Neural crest cell (in vitro differentiated cells): Measurements from ENCODE around the gene CNTNAP3B. TPM values are rescaled to one million over a fixed set of nuclear protein-coding genes. Genes with fewer than 3 reads are reported as not detected.
"Not testable (repeated sequence)": the region's sequence is repeated elsewhere in the genome, so short reads cannot be mapped to it uniquely, and the experiment has no call there.

ENCODE experiments used
- DNase-seq: peaks from one replicate; pipeline ENCODE4 v3.0.0; 2021; ENCODE audit warnings: low read depth, mixed read lengths, low spot score
- H3K27ac Mint-ChIP-seq: one replicate; pipeline ENCODE4 v1.8.0; 2021; ENCODE audit warnings: mild to moderate bottlenecking, mixed read lengths; ENCODE audit not compliant: unreplicated experiment
- H3K27me3 Mint-ChIP-seq: 2 replicates; pipeline ENCODE4 v1.8.0; 2021; ENCODE audit warnings: low read depth, mild to moderate bottlenecking, mixed read lengths
- H3K36me3 Mint-ChIP-seq: 2 replicates; pipeline ENCODE4 v1.8.0; 2021; ENCODE audit warnings: low read depth, mild to moderate bottlenecking, mixed read lengths
- H3K4me1 Mint-ChIP-seq: 2 replicates; pipeline ENCODE4 v1.8.0; 2021; ENCODE audit warnings: mixed read lengths
- H3K4me3 Mint-ChIP-seq: one replicate; pipeline ENCODE4 v1.8.0; 2021; ENCODE audit warnings: mild to moderate bottlenecking, mixed read lengths
- H3K9me3 Mint-ChIP-seq: 2 replicates; pipeline ENCODE4 v1.8.0; 2021; ENCODE audit warnings: mixed read lengths
- total RNA-seq: library from RNA; stranded (reverse); gene quantifications from 2 replicates; pipeline ENCODE4 v1.2.1, GENCODE V29; 2021

CNTNAP3B gene
- total RNA-seq, 1 donor from 2014 or later = 9.4 TPM

DNA sequence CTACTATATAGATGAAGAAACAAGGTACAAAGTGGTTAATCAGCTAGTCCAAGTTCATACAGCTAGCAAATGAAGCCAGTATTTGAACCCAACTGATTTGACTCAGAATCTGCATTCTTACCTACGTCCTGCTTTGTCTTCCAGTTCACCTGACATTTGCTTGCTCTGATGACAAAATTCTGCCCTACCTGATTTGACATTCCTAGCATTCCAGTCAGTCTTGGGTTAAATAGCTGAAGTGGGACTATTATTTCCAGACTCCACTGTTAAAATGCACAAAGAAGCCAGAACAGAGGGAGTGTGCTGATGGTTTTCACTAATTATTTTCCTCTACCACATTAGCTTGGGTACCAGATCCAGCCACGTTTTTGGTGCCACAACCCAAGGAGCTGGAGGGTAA, 78.5 kb downstream of the CNTNAP3B start:
- H3K27me3 Mint-ChIP-seq, H3K36me3 Mint-ChIP-seq, H3K4me1 Mint-ChIP-seq, H3K27ac Mint-ChIP-seq, H3K9me3 Mint-ChIP-seq, DNase-seq, H3K4me3 Mint-ChIP-seq: not testable (repeated sequence)

DNA sequence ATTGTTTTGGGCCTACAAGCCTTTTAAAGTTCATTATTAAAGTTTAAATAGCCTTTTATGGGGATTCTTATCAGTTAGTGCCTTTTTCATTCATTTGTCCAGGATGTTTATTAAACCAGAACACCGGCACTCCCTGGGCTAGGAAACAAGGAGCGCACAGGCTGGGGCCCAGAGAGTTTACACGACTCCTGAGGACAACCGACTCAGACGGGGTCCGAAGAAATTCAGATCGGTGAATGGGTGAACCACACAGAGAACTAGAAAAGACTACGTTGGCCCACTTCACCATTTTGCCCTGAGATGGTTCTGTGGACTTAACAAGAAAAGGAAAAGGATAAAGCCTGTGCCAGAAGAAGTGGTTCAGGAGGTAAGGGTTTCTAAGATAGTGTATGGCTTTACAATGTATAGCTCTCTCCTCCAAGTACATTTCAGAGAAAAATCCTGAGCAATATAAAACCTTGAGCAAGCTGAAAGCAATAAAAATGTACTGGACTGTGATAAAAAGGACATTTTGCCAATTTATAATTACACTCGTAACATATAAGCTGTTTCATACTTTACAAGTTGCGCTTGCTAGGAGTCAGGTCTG, 84.7 kb downstream of the CNTNAP3B start:
- not testable (repeated sequence) for DNase-seq, H3K4me3 Mint-ChIP-seq, H3K9me3 Mint-ChIP-seq, H3K27me3 Mint-ChIP-seq, H3K36me3 Mint-ChIP-seq, H3K27ac Mint-ChIP-seq, H3K4me1 Mint-ChIP-seq

DNA sequence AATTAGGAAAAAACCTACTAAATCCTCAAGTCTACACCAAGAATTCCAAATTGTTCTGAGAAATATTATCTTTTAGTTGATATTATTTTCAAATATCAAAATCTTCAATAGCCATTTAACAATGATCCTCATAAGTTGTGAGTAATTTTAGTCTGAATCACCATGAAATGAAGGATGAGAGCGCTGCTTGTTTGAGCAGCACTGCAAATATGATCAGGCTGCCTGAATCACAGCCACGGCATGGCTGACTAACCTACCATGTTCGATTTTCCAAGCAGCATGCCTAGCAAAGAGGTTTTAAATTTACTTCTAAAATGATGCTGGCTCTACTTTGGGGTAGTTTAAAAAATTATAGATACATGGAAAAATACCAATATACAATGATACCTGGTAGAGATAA, 95.7 kb downstream of the CNTNAP3B start:
- not testable (repeated sequence) for H3K9me3 Mint-ChIP-seq, DNase-seq, H3K36me3 Mint-ChIP-seq, H3K27ac Mint-ChIP-seq, H3K4me1 Mint-ChIP-seq, H3K4me3 Mint-ChIP-seq, H3K27me3 Mint-ChIP-seq

DNA sequence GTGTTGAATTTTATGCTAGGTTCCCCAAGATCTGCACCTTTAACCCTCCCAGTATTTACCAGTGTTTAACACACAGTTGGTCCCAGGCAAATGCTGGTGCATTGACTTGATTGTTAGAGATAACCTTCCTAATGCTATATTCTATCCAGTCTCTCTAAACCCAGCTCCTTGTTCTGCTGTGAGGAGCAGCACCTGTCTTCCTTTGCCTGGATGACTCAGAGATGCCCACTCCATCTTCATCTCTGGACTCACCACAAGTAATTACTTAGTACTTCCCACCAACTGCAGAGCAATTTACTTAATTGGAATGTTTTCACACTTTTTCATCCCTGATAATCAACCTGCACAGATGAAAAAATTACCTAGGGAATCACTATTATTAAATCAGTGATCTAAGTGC, 108.6 kb downstream of the CNTNAP3B start:
- H3K27ac Mint-ChIP-seq, H3K4me1 Mint-ChIP-seq, H3K4me3 Mint-ChIP-seq, H3K9me3 Mint-ChIP-seq, DNase-seq, H3K36me3 Mint-ChIP-seq, H3K27me3 Mint-ChIP-seq: not testable (repeated sequence)

DNA sequence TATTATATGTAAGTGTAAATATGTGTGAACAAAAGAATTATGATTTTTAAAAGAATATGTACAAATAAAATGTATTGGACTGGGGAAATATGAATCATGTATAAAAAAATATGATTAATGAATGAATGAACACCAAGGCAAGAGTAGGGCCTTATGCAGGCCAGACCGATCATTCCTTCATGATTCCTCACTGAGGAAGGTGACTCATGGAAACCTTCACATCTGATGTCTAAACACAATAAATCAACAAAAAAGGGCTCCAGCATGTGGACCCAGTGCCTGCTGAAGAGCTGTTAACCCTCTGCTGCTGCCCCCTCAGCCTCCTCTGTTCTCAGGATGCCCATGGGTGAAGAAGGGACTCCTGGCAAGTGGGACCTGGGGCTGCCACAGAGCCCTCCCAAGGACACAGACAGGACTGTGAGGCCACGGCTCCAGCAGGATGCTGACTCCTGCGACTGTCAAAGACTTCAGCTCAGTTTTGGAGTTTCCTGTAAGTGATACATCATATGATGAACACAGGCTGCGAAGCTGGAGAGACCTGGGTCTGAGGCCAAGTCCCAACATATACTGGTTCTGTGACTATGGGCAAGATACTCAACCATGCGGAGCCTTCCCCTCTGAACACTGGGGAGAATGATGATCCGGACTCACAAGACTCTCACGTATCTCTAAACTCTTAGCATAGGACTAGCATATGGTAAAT, 110.9 kb downstream of the CNTNAP3B start:
- not testable (repeated sequence) for H3K27ac Mint-ChIP-seq, H3K4me1 Mint-ChIP-seq, H3K9me3 Mint-ChIP-seq, H3K27me3 Mint-ChIP-seq, DNase-seq, H3K4me3 Mint-ChIP-seq, H3K36me3 Mint-ChIP-seq

DNA sequence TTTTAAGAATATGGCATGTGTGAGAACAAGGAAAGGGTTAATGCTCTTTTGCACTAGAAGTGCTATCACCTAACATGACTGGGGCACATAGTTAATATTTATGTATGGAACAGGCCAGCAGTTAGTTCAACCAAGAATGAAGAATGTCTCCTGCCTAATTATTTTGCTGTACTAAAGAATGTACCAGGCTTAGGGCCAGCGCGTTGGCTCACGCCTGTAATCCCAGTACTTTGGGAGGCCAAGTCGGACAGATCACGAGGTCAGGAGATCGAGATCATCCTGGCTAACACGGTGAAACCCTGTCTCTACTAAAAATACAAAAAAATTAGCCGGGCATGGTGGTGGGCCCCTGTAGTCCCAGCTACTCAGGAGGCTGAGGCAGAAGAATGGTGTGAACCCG, 114.9 kb downstream of the CNTNAP3B start:
- DNase-seq, H3K4me3 Mint-ChIP-seq, H3K36me3 Mint-ChIP-seq, H3K4me1 Mint-ChIP-seq, H3K9me3 Mint-ChIP-seq, H3K27ac Mint-ChIP-seq, H3K27me3 Mint-ChIP-seq: not testable (repeated sequence)

DNA sequence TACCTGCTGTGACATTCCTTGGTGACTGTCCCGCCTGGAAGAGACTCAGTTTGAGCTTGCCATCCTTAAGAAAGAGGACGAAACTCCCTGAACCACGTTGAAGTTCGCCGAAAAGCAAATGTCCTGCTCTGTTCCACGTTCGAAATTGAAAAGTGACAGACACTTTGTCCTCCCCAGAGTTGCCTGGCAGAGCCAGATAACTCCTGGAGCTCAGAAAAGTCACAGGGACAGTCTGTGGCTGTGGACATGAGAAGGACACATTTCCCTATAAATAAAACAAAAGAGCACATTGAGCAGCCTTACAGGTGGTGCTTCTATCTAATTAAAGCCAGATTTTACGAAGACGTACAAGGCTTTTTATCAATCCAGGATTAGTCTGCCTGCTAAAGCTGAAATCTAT, 137.6 kb downstream of the CNTNAP3B start:
- H3K9me3 Mint-ChIP-seq, H3K27ac Mint-ChIP-seq, H3K4me3 Mint-ChIP-seq, H3K36me3 Mint-ChIP-seq, DNase-seq, H3K4me1 Mint-ChIP-seq, H3K27me3 Mint-ChIP-seq: not testable (repeated sequence)

DNA sequence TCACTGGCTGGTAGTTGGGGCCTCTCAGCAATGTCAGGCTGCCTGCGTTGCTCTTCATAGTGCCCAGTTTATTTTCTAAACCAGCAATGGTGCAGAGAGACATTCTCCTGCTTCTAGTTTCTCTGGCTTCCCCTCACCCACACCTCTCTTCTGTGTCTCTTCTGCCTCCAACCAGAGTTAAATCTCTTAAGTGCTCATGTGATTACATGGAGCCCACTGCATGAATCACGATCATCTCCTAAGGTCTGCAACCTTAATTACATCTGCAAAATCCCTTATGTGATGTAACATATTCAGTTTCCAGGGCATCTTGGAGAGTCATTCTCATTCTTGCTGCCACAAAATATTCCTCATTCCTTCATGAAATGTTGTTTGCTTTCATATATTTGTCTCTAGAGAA, 149.0 kb downstream of the CNTNAP3B start:
- not testable (repeated sequence) for H3K4me3 Mint-ChIP-seq, H3K36me3 Mint-ChIP-seq, H3K4me1 Mint-ChIP-seq, H3K27me3 Mint-ChIP-seq, H3K9me3 Mint-ChIP-seq, DNase-seq, H3K27ac Mint-ChIP-seq

DNA sequence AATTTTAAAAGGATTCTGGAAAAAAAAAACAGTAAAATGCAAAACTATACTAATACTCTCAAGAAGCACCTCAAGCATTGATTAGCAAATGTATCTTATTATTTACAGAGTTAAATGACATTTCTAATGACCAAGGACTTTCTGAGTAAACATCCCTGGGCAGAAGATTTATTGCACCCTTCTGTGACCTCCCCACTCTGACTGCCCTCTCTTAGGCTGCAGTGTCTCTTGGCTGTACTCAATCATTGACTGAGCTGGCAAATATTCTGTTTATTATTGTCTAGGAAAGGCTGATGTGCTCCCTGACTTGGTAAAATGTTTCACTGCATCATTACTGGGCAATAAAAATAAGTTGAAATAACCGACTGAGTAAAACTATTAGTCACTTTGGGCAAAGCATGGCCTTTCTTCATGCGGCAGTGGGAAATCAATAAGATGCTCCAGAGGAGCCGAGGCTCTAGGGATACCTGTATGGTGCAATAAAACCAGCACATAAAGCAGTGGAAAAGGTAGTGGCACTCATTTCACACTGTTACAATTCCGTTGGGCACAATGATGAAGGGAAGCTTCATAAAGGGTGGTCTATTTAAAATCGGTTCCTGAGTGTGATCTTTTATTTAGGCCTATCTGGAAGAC, 151.1 kb downstream of the CNTNAP3B start:
- H3K4me1 Mint-ChIP-seq, H3K4me3 Mint-ChIP-seq, H3K36me3 Mint-ChIP-seq, H3K27ac Mint-ChIP-seq, DNase-seq, H3K9me3 Mint-ChIP-seq, H3K27me3 Mint-ChIP-seq: not testable (repeated sequence)

DNA sequence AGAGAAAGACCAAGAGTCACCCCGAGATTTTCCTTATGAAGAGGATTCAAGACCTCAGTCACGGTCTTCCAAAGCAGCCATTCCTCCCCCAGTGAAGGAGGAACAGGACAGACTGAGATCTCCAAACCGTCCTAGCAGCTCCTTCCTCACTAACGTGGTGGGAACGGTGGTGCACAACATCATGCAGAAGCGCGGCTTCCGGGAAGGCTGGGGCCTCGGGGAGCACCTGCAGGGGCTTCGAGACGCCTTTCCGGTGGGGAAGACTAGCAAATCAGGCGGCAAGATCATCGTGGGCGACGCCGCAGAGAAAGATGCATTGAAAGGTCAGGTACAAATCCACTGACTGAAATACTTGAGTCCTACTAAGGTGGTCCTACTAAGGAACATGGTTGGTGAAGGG, 154.3 kb downstream of the CNTNAP3B start:
- H3K36me3 Mint-ChIP-seq, H3K4me1 Mint-ChIP-seq, H3K4me3 Mint-ChIP-seq, H3K27ac Mint-ChIP-seq, H3K9me3 Mint-ChIP-seq, H3K27me3 Mint-ChIP-seq, DNase-seq: not testable (repeated sequence)

DNA sequence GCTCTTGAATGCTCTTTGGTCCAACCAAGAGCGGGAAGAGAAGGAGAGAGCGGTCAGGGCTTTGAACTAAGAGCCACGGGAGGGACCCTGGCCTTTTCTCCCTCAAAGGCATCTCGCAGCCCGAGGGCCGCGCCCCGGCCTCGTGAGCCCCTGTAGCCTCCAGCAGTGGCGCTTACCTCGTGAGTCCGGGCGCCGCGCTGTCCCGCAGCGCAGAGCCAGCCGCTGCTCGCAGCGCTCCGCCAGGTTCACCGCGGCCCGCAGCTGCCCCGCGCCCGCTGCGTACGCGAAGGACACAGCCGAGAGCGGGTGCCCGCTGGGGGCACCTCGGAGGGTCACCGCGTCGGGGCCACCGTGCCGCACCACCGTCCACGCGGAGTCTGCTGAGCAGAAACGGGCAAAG, 176.2 kb downstream of the CNTNAP3B start:
- not testable (repeated sequence) for H3K27ac Mint-ChIP-seq, H3K4me1 Mint-ChIP-seq, DNase-seq, H3K4me3 Mint-ChIP-seq, H3K27me3 Mint-ChIP-seq, H3K36me3 Mint-ChIP-seq, H3K9me3 Mint-ChIP-seq
